GM19035 (cell line): ENCODE results near the gene TIPARP.

Source experiments
- ATAC-seq: cut with Tn5 transposase; IDR thresholded peaks from one replicate; pipeline ENCODE4 v1.9.1; 2021; ENCODE audit not compliant: unreplicated experiment

The TIPARP gene

DNA sequence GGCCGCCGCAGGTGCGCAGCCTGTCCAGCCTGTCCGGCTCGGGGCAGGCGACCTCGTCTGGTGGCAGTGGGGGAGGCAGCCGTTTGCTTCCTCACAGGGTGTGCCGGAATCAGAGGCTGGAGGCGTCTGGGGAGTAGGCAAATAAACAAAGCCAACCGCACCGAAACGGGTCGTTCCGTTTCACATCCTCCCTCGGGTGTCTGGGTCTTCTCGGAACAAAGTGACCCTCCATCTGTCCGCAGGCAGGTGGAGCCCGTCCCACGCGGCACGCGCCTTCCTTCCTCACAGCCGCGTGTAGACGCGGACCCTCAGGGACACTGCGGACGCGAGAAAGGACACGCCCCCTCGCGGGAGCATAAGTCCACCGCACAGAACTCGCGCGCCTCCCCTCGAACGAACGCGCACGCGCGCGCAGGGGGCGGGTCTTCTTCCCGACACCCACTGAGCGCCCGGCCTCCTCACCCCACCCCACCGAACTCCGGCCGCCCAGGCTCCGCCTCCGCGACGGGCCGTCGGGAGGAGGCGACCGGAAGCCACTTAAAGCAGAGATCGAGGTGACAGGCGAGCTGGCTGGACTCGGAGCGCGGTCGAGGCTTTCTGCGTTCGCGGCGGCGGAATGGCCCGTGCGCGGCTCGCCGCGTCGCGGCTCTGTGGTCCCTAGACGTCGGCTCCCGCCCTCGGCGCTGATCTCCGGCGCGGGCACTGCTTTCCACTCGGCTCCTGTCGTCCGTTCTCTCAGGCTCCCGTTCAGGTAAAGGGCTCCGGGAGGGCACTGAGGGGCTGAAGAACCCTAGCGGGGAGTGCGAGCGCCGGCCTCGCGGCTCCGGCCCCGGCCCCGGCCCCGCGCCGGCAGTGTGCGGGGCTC is at the start of gene TIPARP:
Gene TIPARP (plus strand): TSS at position 545 of the 865 bp plus-strand sequence. CDS start 3,108 bp downstream, outside the sequence.
- ATAC-seq: peak; percentile 81

DNA sequence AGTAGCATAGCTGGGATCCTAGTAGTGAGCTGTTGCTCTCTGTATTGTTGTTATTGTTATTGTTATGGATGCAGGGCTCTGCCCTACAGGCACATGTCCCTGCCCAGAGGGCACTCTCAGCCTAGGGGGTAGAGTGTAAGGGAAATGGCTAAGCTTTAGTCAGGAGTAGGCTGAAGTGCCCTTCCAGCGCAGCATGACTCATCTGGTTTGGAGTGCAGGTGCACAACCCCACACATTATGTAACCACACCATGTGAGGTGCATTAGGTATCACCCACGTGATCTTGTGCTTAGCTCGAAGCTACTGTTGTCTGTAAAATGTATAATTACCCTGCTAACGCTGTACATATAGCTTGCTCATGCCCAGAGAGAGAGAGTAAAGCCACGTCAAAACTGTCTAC is 48.3 kb upstream of the TIPARP start:
- no peak for ATAC-seq

- no peak for ATAC-seq
These were observed 46.3 kb upstream of the TIPARP start for GRCh38 chr3:156627946-156628569.

GRCh38 chr3:156628836-156629618 is 45.4 kb upstream of the TIPARP start:
- ATAC-seq: no peak

- ATAC-seq: no peak
These were observed 44.2 kb upstream of the TIPARP start for GRCh38 chr3:156630081-156630772.

GRCh38 chr3:156630773-156631093 is 43.7 kb upstream of the TIPARP start:
- ATAC-seq: no peak

DNA sequence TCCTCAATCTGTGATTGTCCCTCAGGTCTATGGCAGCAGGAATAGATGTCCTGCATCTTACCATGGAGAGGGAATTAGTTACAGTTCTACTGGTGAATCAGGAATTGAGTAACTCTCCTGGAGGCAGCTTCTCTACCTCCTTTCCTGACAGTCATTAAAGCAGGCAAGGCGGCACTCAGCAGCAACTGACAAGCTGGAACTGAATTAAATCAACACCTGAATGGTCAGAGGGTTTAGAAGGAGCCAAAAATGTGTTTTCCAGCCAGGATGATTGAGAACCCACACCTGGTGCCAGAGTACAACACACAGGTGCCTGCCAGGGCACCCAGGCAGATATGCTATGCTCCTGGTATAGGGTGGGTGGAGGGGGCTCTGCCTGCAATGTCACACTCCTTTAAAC is 43.1 kb upstream of the TIPARP start:
- ATAC-seq: no peak

DNA sequence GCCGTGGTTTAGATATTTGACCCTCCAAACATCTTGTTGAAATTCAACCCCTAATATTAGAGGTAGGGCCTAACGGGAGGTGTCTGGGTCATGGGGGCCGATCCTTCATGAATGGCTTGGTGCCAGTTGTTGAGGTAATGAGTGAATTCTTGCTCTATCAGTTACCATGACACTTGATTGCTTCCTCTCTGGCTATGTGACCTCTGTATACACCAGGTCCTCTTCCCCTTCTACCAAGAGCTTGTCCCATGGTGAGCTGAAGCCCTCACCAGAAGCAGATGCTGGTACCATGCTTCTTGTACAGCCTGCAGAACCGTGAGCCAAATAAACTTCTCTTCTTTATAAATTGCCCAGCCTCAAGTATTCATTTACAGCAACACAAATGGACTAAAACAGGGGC is 41.8 kb upstream of the TIPARP start:
- no peak for ATAC-seq

- ATAC-seq: no peak
These were observed 41.1 kb upstream of the TIPARP start for GRCh38 chr3:156633335-156633734.

GRCh38 chr3:156635034-156635433 is 39.4 kb upstream of the TIPARP start:
- no peak for ATAC-seq

DNA sequence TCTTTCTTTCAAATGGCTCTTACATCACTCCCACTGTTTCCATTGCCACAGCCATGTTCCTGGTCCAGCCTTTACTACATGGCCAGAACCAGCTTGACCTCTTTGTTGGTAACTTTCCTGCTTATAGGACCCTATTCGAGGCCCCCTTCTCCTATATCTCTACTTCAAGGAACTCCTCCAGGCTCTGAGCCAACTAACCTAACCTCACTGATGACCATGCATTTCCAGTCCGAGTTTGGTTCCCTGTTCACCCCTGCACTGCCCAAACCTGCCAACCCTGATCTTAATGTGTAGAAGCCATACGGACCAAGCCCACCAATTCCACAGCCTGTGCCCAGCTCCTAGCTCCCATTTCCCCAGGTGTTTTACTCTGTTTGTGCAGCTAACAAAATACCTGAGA is 38.4 kb upstream of the TIPARP start:
- no peak for ATAC-seq

- ATAC-seq: no peak
These were observed 36.8 kb upstream of the TIPARP start for GRCh38 chr3:156637480-156638022.

DNA sequence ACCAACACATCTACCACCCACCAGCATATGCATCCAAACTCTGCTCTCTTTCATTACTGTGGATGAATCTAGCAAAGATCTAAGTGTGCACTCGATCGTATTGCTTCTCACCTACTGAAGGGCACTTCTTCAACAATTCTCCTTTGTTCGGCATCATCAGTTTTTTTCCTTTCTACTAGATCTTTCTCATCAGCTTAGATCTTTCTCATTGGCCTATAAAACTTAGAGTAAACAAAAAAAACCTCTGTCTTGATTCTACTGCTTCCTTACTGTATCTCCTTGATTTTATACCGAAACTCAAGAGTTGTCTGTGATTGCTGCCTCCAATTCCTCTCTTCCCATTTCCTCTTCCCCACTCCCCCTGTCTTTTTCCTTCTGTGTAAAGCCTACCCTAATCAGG is 36.1 kb upstream of the TIPARP start:
- ATAC-seq: no peak

GRCh38 chr3:156639414-156640023 is 34.9 kb upstream of the TIPARP start:
- ATAC-seq: no peak

DNA sequence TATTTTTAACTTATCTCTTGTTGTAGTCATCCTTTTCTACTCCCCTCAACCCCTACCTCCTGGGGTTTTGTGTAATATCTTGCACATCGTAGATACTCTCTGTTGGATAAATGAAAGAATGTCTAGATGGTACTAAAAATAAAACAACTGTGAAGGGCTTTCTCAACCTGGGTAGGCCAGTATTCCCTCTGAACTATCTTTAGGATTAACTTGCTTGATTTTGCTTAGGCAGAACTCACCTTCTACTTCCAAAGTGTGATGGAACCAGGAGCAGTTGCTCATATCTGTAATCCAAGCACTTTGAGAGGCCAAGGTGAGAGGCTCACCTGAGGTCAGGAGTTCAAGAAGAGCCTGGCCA is 32.8 kb upstream of the TIPARP start:
- ATAC-seq: no peak

- ATAC-seq: peak; percentile 15
These were observed 31.4 kb upstream of the TIPARP start for GRCh38 chr3:156642750-156643728.

DNA sequence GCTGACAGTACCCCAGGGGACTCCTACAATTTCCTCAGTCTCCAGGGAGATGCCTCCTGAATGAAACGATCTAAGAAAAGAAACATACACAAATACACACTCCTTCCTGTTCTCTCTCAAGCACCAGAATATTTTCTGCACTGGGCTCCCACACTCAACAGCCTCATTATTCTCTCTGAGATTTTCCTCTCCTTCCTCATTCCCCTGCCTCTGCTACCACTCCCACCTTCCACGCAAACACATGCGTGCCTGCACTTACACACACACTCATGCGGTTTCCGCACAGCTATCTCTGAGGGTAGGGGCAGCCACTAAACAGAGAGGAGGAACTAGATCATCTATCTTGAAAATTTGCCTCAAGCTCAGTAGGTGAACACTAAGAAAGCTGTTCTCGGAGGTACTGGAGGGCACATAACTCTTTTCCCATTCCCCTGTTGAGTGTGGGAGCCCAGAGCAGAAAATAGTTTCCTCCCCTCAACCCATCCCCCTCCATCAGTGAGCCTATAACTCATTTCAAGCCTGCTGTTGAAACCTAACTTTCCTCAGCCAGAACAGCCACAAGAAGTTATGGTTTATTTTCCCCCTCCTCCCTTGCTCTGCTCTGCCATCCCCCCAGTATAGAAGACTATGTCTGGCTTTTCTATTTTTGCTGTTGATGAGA is 30.5 kb upstream of the TIPARP start:
- ATAC-seq: peak; percentile 70

DNA sequence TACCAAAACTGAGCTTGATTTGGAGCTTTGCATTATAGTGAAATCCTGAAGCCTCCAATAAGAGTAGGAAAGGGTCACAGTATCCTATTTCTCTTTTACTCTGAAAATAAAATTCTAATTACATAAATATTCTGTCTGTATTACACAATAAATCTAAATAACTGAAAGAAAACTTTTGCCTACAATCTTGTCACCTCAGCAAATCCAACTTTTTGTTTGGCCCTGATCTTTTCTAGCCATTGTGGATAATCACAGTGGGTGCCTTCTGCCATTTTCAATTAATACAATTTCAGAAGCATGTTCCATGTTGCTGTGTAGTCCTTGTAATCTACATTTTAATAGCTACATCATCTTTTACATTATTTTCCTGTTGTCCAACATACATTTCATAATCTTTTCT is 29.4 kb upstream of the TIPARP start:
- ATAC-seq: no peak

- ATAC-seq: no peak
These were observed 27.4 kb upstream of the TIPARP start for GRCh38 chr3:156646958-156647357.
